H1 (cell line): ENCODE data around the gene FADS3. TPM values are rescaled to one million over a fixed set of nuclear protein-coding genes. Genes with fewer than 3 reads are reported as not detected.
A peak's percentile ranks its signal among the peaks of the same experiment; 100 is the strongest.

Source experiments
- CTCF ChIA-PET: fragments of 300-600 bp; sonication (Branson Sonifier 250); formaldehyde crosslinking; loops from one replicate; lab custom pipeline; 2021; ENCODE audit not compliant: partially characterized antibody; lab: Charles Lee
- POLR2A ChIA-PET: fragments of 300-600 bp; sonication (Branson Sonifier 250); formaldehyde crosslinking; loops from one replicate; lab custom pipeline; 2021; ENCODE audit warnings: inconsistent platforms; ENCODE audit not compliant: partially characterized antibody; lab: Charles Lee
- DNase-seq, 2 experiments: peaks; one replicate each; pipeline versions ENCODE4 v3.0.0 to v3.0.0-alpha.2; 2010 to 2022; ENCODE audit warnings: low spot score in 2 of 2, low read depth in 1 of 2, mixed read lengths in 1 of 2
- FAIRE-seq: peaks from 2 replicates; lab custom pipeline; 2011; peaks lifted over from hg19 to GRCh38; lab: Jason Lieb, UNC
- H2AFZ ChIP-seq: 2 replicates; pipeline ENCODE4 v1.8.1; 2012; ENCODE audit warnings: low read length, inconsistent platforms
- H2AK5ac ChIP-seq: 2 replicates; pipeline ENCODE4 v1.6.1; 2013; ENCODE audit warnings: low read depth, low read length
- H2BK120ac ChIP-seq: replicated peaks from 2 replicates; pipeline ENCODE3; 2013; ENCODE audit warnings: low read depth, low read length, inconsistent platforms
- H2BK12ac ChIP-seq: 2 replicates; pipeline ENCODE4 v1.6.1; 2013; ENCODE audit warnings: low read depth, low read length
- H2BK15ac ChIP-seq: 2 replicates; pipeline ENCODE4 v1.6.1; 2013; ENCODE audit warnings: low read length
- H2BK20ac ChIP-seq: 2 replicates; pipeline ENCODE4 v1.6.1; 2013; ENCODE audit warnings: low read length
- H2BK5ac ChIP-seq: 2 replicates; pipeline ENCODE4 v1.6.1; 2013; ENCODE audit warnings: low read depth, low read length
- H3K14ac ChIP-seq: 2 replicates; pipeline ENCODE4 v1.6.1; 2013; ENCODE audit warnings: inconsistent platforms; ENCODE audit not compliant: insufficient read length
- H3K18ac ChIP-seq: 2 replicates; pipeline ENCODE4 v1.6.1; 2013; ENCODE audit warnings: low read length; ENCODE audit errors: extremely low read depth
- H3K23ac ChIP-seq: 2 replicates; pipeline ENCODE4 v1.6.1; 2013; ENCODE audit warnings: inconsistent platforms; ENCODE audit not compliant: insufficient read length
- H3K23me2 ChIP-seq: 2 replicates; pipeline ENCODE4 v1.6.1; 2013; ENCODE audit warnings: low read depth, low read length
- H3K27ac ChIP-seq: 2 replicates; pipeline ENCODE4 v1.6.1; 2011; ENCODE audit warnings: low read depth, low read length, inconsistent platforms
- H3K27me3 ChIP-seq, 4 experiments: replicated peaks in 1 of 4; 1 replicate in 1 of 4; 2 replicates in 3 of 4; pipeline versions ENCODE4 v1.6.1 to v1.8.1; 2011 to 2013; ENCODE audit warnings: low read length in 3 of 4, mild to moderate bottlenecking in 3 of 4, inconsistent platforms in 2 of 4, mixed read lengths in 2 of 4, moderate library complexity in 1 of 4; ENCODE audit not compliant: control insufficient read depth in 3 of 4, insufficient read depth in 3 of 4; ENCODE audit errors: extremely low read depth in 1 of 4
- H3K36me3 ChIP-seq, 4 experiments: 2 replicates each; pipeline versions ENCODE4 v1.6.1 to v1.8.1; 2011 to 2013; ENCODE audit warnings: mild to moderate bottlenecking in 4 of 4, low read length in 3 of 4, moderate library complexity in 2 of 4, control low read depth in 1 of 4, inconsistent platforms in 1 of 4; ENCODE audit not compliant: insufficient read depth in 4 of 4, control insufficient read depth in 2 of 4
- H3K4ac ChIP-seq: replicated peaks from 2 replicates; pipeline ENCODE3; 2013; ENCODE audit warnings: low read length, low read depth, mixed read lengths, inconsistent platforms; ENCODE audit not compliant: insufficient read length
- H3K4me1 ChIP-seq, 4 experiments: replicated peaks in 1 of 4; 1 replicate in 1 of 4; 2 replicates in 3 of 4; pipeline versions ENCODE4 v1.6.1 to v1.8.1; 2011 to 2013; ENCODE audit warnings: low read length in 3 of 4, inconsistent platforms in 2 of 4, mixed read lengths in 1 of 4; ENCODE audit not compliant: insufficient read depth in 4 of 4, control insufficient read depth in 3 of 4
- H3K4me2 ChIP-seq, 2 experiments: 2 replicates each; pipeline versions ENCODE4 v1.6.1 to v1.8.1; 2011 to 2013; ENCODE audit warnings: low read depth in 2 of 2, low read length in 2 of 2, control low read depth in 1 of 2, inconsistent platforms in 1 of 2, mild to moderate bottlenecking in 1 of 2; ENCODE audit not compliant: insufficient read depth in 1 of 2
- H3K4me3 ChIP-seq, 4 experiments: fragments of 200-600, 300-600 bp in 1 of 4; sonication (generic), shearing (Covaris generic), sonication (Bioruptor Twin) in 1 of 4; 2 replicates each; pipeline versions ENCODE4 v1.5.1 to v1.8.1; 2011 to 2016; ENCODE audit warnings: low read length in 4 of 4, low read depth in 3 of 4, control low read depth in 2 of 4, inconsistent platforms in 2 of 4, mild to moderate bottlenecking in 2 of 4, mixed read lengths in 1 of 4, moderate library complexity in 1 of 4; ENCODE audit not compliant: insufficient read depth in 2 of 4; ENCODE audit errors: extremely low read depth in 1 of 4
- H3K56ac ChIP-seq: replicated peaks from 2 replicates; pipeline ENCODE3; 2013; ENCODE audit warnings: low read depth, mild to moderate bottlenecking, mixed read lengths, low read length, inconsistent platforms; ENCODE audit not compliant: insufficient read length
- H3K79me1 ChIP-seq: 2 replicates; pipeline ENCODE4 v1.6.1; 2013; ENCODE audit warnings: low read depth, low read length, control low read depth
- H3K79me2 ChIP-seq, 2 experiments: 2 replicates each; pipeline versions ENCODE4 v1.6.1 to v1.8.1; 2012 to 2013; ENCODE audit warnings: low read length in 2 of 2, mild to moderate bottlenecking in 2 of 2, inconsistent platforms in 1 of 2; ENCODE audit not compliant: insufficient read depth in 2 of 2, control insufficient read depth in 1 of 2
- H3K9ac ChIP-seq, 4 experiments: replicated peaks in 1 of 4; 1 replicate in 1 of 4; 2 replicates in 3 of 4; pipeline versions ENCODE4 v1.6.1 to v1.8.1; 2011 to 2013; ENCODE audit warnings: low read depth in 3 of 4, low read length in 3 of 4, control low read depth in 2 of 4, mild to moderate bottlenecking in 2 of 4, moderate library complexity in 2 of 4, inconsistent platforms in 1 of 4; ENCODE audit errors: extremely low read depth in 1 of 4
- H3K9me3 ChIP-seq, 2 experiments: 2 replicates each; pipeline versions ENCODE4 v1.6.1 to v1.8.1; 2012 to 2013; ENCODE audit warnings: mild to moderate bottlenecking in 2 of 2, moderate library complexity in 2 of 2, control low read depth in 1 of 2, inconsistent platforms in 1 of 2, low read depth in 1 of 2, low read length in 1 of 2, mixed read lengths in 1 of 2; ENCODE audit not compliant: insufficient read depth in 2 of 2
- H4K20me1 ChIP-seq, 2 experiments: replicated peaks in 1 of 2; 2 replicates each; pipeline versions ENCODE3 to v1.8.1; 2011 to 2013; ENCODE audit warnings: inconsistent platforms in 2 of 2, low read length in 2 of 2, mild to moderate bottlenecking in 1 of 2; ENCODE audit not compliant: insufficient read depth in 2 of 2, control insufficient read depth in 1 of 2
- H4K5ac ChIP-seq: 2 replicates; pipeline ENCODE4 v1.6.1; 2013; ENCODE audit warnings: low read length, low read depth, mixed read lengths, inconsistent platforms; ENCODE audit not compliant: insufficient read length
- H4K8ac ChIP-seq: 2 replicates; pipeline ENCODE4 v1.8.0; 2013; ENCODE audit warnings: mild to moderate bottlenecking, moderate library complexity, low read length, inconsistent platforms; ENCODE audit not compliant: insufficient read depth; ENCODE audit errors: extremely low read depth
- H4K91ac ChIP-seq: replicated peaks from 2 replicates; pipeline ENCODE3; 2013; ENCODE audit warnings: low read length, mixed read lengths, inconsistent platforms; ENCODE audit not compliant: insufficient read length
- CTBP2 ChIP-seq: IDR thresholded peaks from 2 replicates; pipeline ENCODE4 v1.7.0; 2011; ENCODE audit warnings: borderline replicate concordance, mild to moderate bottlenecking, moderate library complexity, mixed read lengths, low read length; ENCODE audit not compliant: insufficient read depth, insufficient read length
- KDM4A ChIP-seq: IDR thresholded peaks from one replicate; pipeline ENCODE4 v1.7.1; 2012; ENCODE audit warnings: low read depth, mild to moderate bottlenecking, moderate library complexity, low read length, inconsistent platforms; ENCODE audit not compliant: severe bottlenecking
- SP2 ChIP-seq: IDR thresholded peaks from 2 replicates; pipeline ENCODE4 v1.6.1; 2012; ENCODE audit warnings: mild to moderate bottlenecking, low read length, inconsistent platforms
- WGBS, 2 experiments: shearing (Covaris generic) in 1 of 2; methylation state at CpG; one replicate each; pipeline versions ENCODE4 v1.1.6 to v1.1.7; 2013 to 2015; ENCODE audit warnings: low lambda C conversion rate in 2 of 2, mixed read lengths in 2 of 2, inconsistent platforms in 1 of 2, low coverage in 1 of 2, missing lambda C conversion rate in 1 of 2; ENCODE audit not compliant: insufficient replicate concordance in 2 of 2, insufficient coverage in 1 of 2, insufficient read length in 1 of 2; ENCODE audit errors: extremely low coverage in 1 of 2, missing lambda C conversion rate in 1 of 2; 5-methylcytosine and 5-hydroxymethylcytosine counted together
- polyA plus RNA-seq, 7 experiments: library from polyadenylated mRNA; depleted of rRNA in 3 of 7; stranded (reverse) in 5 of 7; unstranded in 2 of 7; fragments of >200 nt in 5 of 7; fragments of 200-250 nt in 2 of 7; gene quantifications; 1 replicate in 5 of 7; 2 replicates in 1 of 7; 4 replicates in 1 of 7; pipeline versions ENCODE4 v1.2.1 to v1.2.3, GENCODE V29; 2011 to 2013; ENCODE audit warnings: missing spikeins in 2 of 7, mixed read lengths in 2 of 7
- total RNA-seq: library from RNA; stranded (reverse); fragmentation: NEBNext Ultra II Directional; extraction: Animal tissue kit (Norgen Biotek cat#: 25700); gene quantifications from 2 replicates; pipeline ENCODE4 v1.2.1, GENCODE V29; 2021

FADS3 gene
- total and polyA plus RNA-seq, 2 of the 8 experiments (the other 6 are each of a cell fraction or from before 2014, with no cell fraction given), result 43.8 to 76.3 TPM

DNA sequence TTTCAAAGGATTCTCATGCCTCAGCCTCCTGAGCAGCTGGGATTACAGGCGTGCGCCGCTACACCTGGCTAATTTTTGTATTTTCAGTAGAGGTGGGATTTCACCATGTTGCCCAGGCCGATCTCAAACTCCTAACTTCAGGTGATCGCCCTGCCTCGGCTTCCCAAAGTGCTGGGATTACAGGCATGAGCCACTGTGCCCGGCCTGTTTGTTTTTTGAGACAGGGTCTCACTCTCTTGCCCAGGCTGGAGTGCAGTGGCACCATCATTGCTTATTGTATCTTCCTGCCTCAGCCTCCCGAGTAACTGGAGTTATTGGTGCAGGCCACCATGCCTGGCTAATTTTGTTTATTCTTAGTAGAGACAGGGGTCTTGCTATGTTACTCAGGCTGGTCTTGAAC is 55.2 kb downstream of the FADS3 start:
- Histone ChIP-seq H3K9ac (no peak overlapping the region), H2BK5ac (no peak overlapping the region), H2AFZ (no peak overlapping the region), H4K91ac (no peak overlapping the region), H3K4me1 (peaks cover 7 to 29% (median 18%) of the 10 kb centered on the region in 4 experiments), H3K27ac (no peak overlapping the region), H3K4ac (no peak overlapping the region), H3K79me2 (peaks cover 8 to 64% of the 10 kb centered on the region in 2 experiments), H3K4me3 (no peak overlapping the region), H4K20me1 (peaks cover 17 to 46% of the 10 kb centered on the region in 2 experiments), H2BK120ac (no peak overlapping the region), H3K4me2 (no peak overlapping the region), H3K56ac (no peak overlapping the region), H2AK5ac (no peak overlapping the region), H4K5ac (no peak overlapping the region), H2BK20ac (no peak overlapping the region), H2BK12ac (no peak overlapping the region), H3K79me1 (peaks cover 26% of the 10 kb centered on the region), H3K18ac (no peak overlapping the region), H3K36me3 (peaks cover 21 to 44% (median 32%) of the 10 kb centered on the region in 4 experiments), H3K23me2 (no peaks in the 10 kb centered on the region), H3K27me3 (no peaks in the 10 kb centered on the region; a peak in 1 of 7 replicates), H3K9me3 (no peaks in the 10 kb centered on the region), H3K14ac (no peak overlapping the region), H4K8ac (peak overlapping the region; percentile 11; the same call in 1 of the 2 replicates), H3K23ac (no peak overlapping the region), H2BK15ac (no peak overlapping the region; the same call in 1 of the 2 replicates)
- TF ChIP-seq CTBP2 (no peak), SP2 (no peak), KDM4A (no peak)
- FAIRE-seq (no peak), DNase-seq (no peak)
- WGBS, 2 experiments, result 94% methylated on average over 8 of the region's 8 CpGs; no CpG with 5 or more reads in 1 of the 2 experiments
- CTCF ChIA-PET, result interaction anchor here (0.8 to 1.1 kb wide), 3 partner anchors 9 to 272 kb away, joined by 3 read pairs; no protein-coding TSS in a partner anchor
- POLR2A ChIA-PET, result interaction anchor here (1.5 to 3.0 kb wide), 5 partner anchors 9 to 36 kb away, joined by 3 to 28 read pairs (median 6); no protein-coding TSS in a partner anchor
